ENCODE measurements around the gene SGIP1.

SGIP1 gene

GRCh38 chr1:66607458-66607857 lies 73.5 kb downstream of the SGIP1 start:
- no peak for DNase-seq

DNA sequence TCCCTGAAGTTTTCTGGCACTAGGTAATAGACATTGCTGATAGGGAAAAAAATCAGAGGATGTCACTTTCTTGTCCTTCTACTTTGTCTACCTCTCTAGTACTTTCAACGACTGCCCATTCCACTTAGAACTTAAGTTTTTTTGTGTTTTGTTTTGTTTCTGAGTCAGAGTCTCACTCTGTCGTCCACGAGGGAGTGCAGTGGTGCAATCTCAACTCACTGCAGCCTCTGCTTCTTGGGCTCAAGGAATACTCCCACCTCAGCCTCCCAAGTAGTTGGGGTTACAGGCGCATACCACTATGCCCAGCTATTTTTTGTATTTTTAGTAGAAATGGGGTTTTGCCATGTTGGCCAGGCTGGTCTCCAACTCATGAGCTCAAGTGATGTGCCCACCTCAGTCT lies 79.2 kb downstream of the SGIP1 start:
- no peak for DNase-seq

DNA sequence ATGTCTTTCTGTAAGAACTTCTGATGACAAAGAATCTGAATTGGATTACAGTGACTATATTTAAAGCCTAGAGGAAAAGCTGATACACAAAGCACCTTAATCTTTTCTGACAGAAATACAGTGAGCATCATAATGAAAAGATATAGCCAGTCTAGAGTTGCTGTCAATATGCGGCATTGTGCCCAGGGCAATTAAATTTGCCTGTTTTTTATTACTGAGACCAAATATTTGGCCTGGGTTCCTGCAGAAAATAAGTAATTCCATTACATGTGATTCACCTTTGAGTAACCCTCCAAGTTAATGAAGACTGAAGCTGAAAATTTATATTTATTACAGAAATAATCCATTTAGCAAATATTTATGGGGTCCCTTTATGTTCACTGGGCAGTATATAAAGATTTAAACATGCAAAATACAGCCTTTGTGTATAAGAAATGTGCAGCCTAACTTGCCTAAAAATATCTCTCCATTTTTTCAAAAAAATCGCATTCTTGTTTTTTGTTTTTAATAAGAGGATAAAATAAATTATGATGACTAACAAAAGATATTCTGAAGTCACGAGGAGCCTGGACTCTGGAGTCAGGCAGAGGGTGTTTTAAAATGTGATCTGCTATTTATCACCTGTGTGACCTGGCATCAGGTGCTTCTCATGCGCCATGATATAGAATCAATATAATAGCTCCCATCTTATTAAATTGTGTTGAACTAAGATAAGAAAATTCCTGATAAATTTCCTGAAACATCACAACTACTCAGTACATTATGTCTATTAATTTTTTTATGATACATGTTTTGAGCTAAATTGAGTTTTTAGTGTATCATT lies 83.6 kb downstream of the SGIP1 start:
- no peak for DNase-seq

DNA sequence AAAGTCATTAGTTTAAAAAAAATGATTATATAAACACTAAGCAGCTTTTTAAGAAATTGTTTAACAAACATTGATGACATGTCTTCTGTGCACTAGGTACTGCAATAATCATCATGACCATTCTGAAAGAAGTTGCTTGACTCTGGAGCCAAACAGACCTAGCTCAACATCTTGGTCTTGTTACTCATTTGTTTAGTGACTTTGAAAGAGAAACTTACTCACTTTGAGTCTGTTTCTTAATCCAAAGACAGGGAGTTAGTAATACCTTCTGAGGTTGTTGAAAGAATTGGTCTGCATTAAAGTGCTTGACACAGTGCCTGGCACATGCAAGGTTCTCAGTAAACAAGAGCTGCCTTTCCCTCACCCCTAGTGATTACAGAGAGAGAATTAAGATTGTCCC lies 84.4 kb downstream of the SGIP1 start:
- DNase-seq: no peak

GRCh38 chr1:66623812-66624211 lies 89.9 kb downstream of the SGIP1 start:
- no peak for DNase-seq

- DNase-seq: peak; percentile 33
These were observed 90.6 kb downstream of the SGIP1 start for GRCh38 chr1:66624412-66625060.

GRCh38 chr1:66626261-66626660 lies 92.3 kb downstream of the SGIP1 start:
- DNase-seq: no peak

- no peak for DNase-seq
These were observed 95.0 kb downstream of the SGIP1 start for GRCh38 chr1:66628926-66629325.

GRCh38 chr1:66633159-66633558 lies 99.2 kb downstream of the SGIP1 start:
- DNase-seq: no peak

DNA sequence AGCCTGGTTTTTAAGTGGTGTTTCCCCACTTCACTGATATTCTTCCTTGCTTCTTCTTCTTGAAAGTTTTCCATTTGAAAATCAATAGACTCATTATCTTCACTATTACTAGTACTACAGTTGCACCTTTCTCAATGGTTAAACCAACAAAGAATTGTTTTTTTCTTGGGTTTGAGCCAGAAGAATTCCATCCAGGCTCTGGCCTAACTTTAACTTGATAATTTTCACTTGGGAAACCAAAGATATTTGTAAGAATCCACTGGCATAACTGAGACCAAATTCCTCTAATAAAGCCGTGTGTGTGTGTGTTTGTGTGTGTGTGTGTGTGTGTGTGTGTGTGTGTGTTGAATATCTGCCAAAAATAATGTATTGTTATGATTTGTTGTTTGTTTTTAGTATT lies 103.2 kb downstream of the SGIP1 start:
- no peak for DNase-seq

DNA sequence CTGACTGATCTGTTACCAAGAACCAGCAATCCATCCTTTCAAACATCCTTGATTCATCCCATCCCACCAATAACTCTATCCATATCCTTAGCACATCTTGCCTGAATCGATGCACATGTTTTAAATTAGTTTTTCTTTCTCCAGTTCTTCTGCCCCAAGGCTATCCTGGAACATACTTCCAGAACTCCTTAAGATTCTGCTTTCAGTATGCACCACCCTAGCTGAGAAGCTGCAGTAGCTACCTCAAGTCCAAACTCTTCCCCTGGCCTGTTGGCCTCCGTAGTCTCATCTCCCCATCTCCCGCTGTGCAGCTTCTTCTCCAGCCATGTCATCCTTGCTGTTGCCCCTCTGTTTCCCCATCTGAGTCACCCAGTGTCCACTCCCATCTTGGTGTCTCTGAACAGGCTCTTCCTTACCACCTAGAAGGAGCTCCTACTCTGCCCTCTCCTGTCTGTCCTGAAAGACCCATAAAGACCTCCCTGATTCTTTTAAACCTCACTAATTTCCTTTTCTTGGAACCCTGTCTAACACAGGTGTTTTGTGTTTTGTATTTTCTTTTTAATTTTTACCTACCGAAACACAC lies 108.0 kb downstream of the SGIP1 start:
- no peak for DNase-seq

- no peak for DNase-seq
These were observed 109.0 kb downstream of the SGIP1 start for GRCh38 chr1:66642992-66643391.

DNA sequence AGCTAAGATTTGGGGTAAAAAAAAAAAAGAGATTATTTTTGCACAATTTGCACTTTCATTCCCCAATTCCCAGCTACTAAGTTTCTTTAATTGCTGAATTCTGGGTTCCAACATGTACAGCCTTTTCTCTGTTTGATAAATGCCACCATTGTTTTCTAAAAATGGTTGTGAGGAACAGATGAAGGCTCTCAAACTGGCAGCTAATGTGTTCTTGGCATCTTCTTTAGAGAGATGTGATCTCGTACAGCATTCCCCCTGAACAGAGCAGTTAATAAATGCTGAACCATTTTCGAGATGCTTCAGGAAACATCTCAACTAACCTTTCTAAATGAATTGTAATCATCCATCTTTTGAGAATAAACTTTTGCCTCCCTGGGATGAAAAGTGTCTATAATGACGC lies 110.4 kb downstream of the SGIP1 start:
- no peak for DNase-seq

DNA sequence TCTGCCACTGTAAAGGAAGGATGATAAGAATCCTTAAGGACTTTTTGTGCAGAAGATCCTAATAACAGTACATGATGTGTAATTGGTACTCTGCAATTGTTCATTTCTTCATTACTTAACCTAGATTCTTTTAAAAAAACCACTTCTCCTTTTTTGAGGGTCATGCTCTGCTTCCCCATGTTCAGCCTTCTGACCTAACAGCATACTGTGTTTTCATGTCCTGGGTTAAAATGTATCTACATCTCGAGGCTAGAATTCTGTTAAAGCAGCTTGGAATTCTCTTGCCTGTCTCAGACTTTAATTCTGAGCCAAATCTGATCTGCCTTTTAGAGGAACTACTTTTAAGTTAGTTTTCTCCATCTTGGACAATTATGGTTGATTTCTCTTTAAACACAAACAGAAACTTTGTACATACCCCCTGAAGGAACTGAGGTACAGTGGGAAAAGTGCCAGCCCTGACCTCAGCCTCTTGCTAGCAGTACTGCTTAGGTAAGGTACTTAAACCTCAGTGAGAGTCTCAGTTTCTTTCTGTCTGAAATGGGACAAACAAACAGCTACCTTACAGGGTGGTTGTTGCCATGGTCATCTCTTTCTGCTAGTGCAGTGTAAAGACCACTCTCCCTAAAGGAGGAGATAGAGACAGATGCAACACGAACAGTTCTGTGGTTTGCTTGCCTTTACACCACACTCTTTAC lies 115.1 kb downstream of the SGIP1 start:
- DNase-seq: no peak

GRCh38 chr1:66652556-66652955 lies 118.6 kb downstream of the SGIP1 start:
- no peak for DNase-seq

DNA sequence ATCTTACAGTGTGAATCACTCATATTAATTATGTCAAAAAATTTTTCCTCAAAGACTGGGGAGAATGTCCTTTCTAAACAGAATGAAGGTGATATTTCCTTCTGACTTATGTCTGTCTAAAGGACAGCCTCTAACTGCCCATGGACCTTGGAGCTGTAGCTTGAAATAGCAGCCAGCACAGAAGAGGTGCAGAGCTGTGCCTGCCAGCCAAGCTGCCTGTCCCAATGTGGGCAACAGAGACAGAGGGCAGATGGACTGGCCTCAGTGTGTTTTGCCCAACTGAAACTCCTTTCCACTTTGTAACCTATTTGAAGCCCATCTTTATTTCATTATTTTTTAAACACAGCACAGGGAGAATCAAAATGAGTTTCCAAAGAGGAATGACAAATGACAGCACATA lies 120.7 kb downstream of the SGIP1 start:
- DNase-seq: no peak

DNA sequence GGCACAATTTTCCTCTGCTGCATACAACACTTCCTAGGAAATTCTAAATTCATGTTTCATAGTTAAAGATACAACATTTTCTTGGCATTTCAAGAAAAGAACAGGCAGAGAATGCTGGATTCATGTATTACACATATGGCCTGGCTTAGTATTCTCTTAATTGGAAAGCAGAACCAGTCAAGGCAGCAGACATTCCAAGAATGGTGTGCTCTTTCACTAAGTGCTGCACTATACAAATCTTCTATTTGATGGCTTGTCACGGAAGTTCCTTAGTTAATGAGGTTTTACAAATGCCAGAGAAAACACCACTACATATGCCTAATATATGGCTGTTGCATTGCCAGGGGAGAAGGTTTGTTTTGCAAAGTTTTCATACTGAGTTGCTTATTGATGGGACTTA lies 137.5 kb downstream of the SGIP1 start:
- no peak for DNase-seq

DNA sequence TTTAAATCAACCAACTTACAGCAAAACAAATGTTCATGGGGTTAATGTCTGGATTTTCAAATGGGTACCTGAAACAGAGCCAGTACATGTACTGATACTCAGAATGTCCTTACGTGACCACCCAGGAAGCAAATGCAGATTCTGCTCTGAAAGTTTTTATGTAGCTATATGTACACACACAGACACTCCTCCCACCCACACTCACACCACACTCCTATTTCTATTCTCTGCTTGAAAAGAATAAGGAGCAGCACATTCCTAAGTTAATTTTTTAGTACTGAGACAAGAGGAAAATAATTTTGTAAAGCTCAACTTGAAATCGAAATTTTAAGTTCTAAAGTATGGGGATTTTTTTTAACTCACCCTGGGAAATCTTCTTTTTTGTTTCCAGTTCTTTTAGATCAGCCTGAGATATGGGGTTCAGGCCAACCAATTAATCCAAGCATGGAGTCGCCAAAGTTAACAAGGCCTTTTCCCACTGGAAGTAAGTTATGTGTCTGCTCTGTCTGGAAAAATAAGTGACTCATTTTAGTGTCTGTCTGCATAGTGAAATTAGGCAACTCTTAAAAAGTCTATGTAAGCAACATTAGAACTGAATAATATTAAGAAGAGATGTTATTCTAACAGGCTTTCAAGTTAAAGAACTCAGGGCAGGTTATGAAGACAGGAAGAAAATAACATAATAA lies 142.8 kb downstream of the SGIP1 start:
- no peak for DNase-seq

GRCh38 chr1:66678146-66678545 lies 144.2 kb downstream of the SGIP1 start:
- DNase-seq: no peak

DNA sequence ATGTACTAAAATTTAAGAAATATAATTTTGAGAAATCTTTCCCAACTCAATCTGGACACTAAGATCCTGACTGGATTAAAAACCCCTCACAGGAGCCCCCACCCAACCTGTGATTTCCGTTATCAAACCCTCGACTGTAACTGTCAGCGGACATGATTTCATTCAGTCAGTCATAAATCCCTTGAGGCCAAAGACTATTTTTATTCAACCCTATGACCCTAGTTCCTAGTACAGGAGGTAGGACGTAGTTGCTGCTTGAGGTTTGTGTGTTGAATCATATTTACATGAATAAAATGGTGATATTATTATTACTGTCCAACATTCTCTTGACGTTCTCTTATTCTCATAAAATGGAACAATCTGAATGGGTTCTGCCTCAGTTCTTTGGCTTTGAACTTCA lies 145.2 kb downstream of the SGIP1 start:
- no peak for DNase-seq

DNA sequence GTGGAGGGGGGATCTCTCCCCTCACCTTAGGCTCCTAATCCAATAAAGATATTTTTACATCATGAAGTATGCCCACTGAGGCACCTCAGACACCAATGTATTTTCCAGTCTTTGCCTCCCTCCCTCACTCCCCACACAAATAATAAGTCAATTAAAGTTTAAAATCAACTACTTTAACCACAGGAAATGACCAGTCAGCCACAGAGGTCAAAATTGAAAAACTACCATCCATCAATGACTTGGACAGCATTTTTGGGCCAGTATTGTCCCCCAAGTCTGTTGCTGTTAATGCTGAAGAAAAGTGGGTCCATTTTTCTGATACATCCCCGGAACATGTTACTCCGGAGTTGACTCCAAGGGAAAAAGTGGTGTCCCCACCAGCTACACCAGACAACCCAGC lies 147.7 kb downstream of the SGIP1 start:
- no peak for DNase-seq

DNA sequence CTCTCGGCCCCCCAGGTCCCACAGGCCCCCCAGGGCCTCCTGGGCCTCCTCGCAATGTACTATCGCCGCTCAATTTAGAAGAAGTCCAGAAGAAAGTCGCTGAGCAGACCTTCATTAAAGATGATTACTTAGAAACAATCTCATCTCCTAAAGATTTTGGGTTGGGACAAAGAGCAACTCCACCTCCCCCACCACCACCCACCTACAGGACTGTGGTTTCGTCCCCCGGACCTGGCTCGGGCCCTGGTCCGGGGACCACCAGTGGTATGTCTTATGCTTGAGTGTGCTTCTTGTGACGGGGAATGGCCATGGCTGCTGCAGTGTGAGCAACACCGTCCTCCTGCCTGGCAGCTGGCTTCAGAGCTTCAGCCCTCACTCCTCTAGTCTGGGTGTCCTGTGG lies 148.2 kb downstream of the SGIP1 start:
- no peak for DNase-seq

- no peak for DNase-seq
These were observed 150.4 kb downstream of the SGIP1 start for GRCh38 chr1:66684353-66684752.
